Pancreas (tissue), 10 donors: ENCODE data around the gene HOXA13. TPM values are rescaled to one million over a fixed set of nuclear protein-coding genes. Genes with fewer than 3 reads are reported as not detected.

Source experiments
- ATAC-seq, 4 donors: fragments of 200-7000 bp; cut with Tn5 transposase; one replicate each; pipeline versions ENCODE4 v1.8.0 to v1.9.1; 2020; ENCODE audit warnings: mild to moderate bottlenecking in 4 of 4, moderate library complexity in 4 of 4
- DNase-seq, 6 donors: peaks; one replicate each; pipeline ENCODE4 v3.0.0-alpha.2; 2020
- FAIRE-seq: peaks from 2 replicates; lab custom pipeline; 2012; peaks lifted over from hg19 to GRCh38; lab: Jason Lieb, UNC
- H3K27ac ChIP-seq, 4 donors: fragments of 200-600 bp; sonication (generic); 1 replicate in 3 of 4; 2 replicates in 1 of 4; pipeline versions ENCODE4 v1.5.0 to v1.8.0; 2020
- H3K27me3 ChIP-seq, 4 donors: fragments of 200-600 bp; one replicate each; pipeline ENCODE4 v1.8.0; 2021
- H3K36me3 ChIP-seq, 3 donors: fragments of 200-600 bp; sonication (generic) in 1 of 3; one replicate each; pipeline versions ENCODE4 v1.5.0 to v1.8.0; 2020 to 2021
- H3K4me1 ChIP-seq, 3 donors: fragments of 200-600 bp; one replicate each; pipeline ENCODE4 v1.8.0; 2021
- H3K4me3 ChIP-seq, 4 donors: fragments of 200-600 bp; sonication (generic) in 2 of 4; one replicate each; pipeline versions ENCODE4 v1.5.0 to v1.8.0; 2020 to 2021
- H3K9me3 ChIP-seq, 4 donors: fragments of 200-600 bp; one replicate each; pipeline ENCODE4 v1.8.0; 2021
- CTCF ChIP-seq, 4 donors: fragments of 200-600 bp; sonication (generic) in 3 of 4; IDR thresholded peaks; one replicate each; pipeline versions ENCODE4 v1.5.0 to v1.8.0; 2021; ENCODE audit warnings: antibody characterized with exemption in 4 of 4
- WGBS, 2 donors: extraction: QIAGEN DNeasy Blood & Tissue Kit; methylation state at CpG; one replicate each; pipeline ENCODE4 v1.1.7; 2013; 5-methylcytosine and 5-hydroxymethylcytosine counted together
- intact Hi-C, 3 donors: fragments of 100-400 bp; cut with DNase I; formaldehyde crosslinking; loops; one replicate each; pipeline versions ENCODE4 v1.11.1 to v1.14.2; 2022
- polyA plus RNA-seq, 2 donors: library from polyadenylated mRNA; stranded (reverse); fragments of 200-250 nt; gene quantifications; one replicate each; pipeline ENCODE4 v1.2.3, GENCODE V29; 2013
- total RNA-seq, 6 donors: library from RNA; stranded (reverse); fragmentation: NEBNext Ultra II Directional in 4 of 6; extraction: Animal tissue kit (Norgen Biotek cat#: 25700) in 4 of 6; gene quantifications; one replicate each; pipeline versions ENCODE4 v1.2.1 to v1.2.4, GENCODE V29; 2021 to 2023
- donor health status: healthy with polysubstance abuse.
- donor health status: DM: no; HTN: no; CAD: no; lungs with moderate emphysema.
- donor health status: DM: no; HTN: no; CAD: no.
- donor health status: control.
- donor health status: control.
- donor health status: Bipolar disorder and iron deficiency.
- donor health status: DM: yes; HTN: yes; CAD: no.
- donor health status: DM: no; HTN: no; CAD: no.
- donor health status: DM: no; HTN: no; CAD: no.
- donor health status: DM: yes; HTN: yes; CAD: no.

HOXA13 gene
- total RNA-seq (under 1 TPM in 1 of 6 donors, not detected in 5; 0.03 TPM), polyA plus RNA-seq (not detected)

DNA sequence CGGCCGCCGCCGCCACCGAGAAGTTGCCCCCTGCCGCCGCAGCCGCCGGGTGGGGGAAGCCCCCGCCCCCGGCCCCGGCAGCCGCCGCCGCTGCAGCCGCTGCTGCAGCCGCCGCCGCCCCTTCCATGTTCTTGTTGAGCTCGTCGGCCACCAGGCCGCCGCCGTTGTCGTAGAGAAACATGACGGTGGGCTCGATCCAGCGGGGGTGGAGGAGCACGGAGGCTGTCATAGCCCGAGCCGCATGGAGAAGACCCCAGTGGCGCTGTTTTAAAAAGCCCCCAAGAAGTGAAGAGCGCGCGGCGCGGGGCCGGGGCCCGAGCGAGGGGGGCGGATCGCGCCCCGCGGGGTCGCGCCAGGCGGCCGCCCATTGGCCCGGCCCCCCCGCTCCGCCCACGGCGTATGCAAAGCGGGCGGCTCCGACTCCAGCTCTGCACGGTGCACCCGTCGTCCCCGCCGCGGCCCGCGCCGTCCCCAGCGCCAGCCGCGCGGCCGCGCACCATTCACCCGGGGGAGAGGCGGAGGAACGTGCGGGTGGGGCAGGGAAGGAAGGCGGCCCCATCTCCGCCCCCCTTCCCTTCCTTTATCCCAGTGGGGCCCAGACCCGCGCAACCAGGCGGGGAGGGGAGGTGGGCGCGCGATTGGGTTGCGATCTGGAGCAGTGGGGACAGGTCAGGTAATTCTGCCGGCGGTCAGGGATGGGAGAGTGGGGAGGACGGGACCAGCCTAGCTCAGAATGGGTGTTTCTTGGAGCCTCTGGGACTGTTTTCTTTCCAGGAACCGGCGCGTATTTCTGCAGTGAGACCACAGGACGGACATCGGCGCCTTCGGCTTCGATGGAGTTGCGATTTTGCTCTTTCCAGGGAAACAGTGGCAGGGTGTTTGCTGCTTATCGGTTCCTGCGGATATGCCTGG, at the start of gene HOXA13:
HOXA13 (minus strand) TSS at position 243 of the 912 bp plus-strand sequence; CDS start at position 229, 14 bp downstream.
- Histone ChIP-seq H3K27me3 (peaks cover 3 to 83% (median 26%) of the 10 kb centered on the region in 4 donors), H3K9me3 (no peaks in the 10 kb centered on the region), H3K36me3 (no peaks in the 10 kb centered on the region), H3K4me1 (peaks cover 0 to 12% (median 6%) of the 10 kb centered on the region in 3 donors), H3K4me3 (peak within 1 kb of the TSS in 2 of 4 donors; percentile 23 to 35), H3K27ac (no peak within 1 kb of the TSS)
- DNase-seq = peak in 1 of 6 donors; percentile 62
- peak; percentile 36 to 54 (median 48) for ATAC-seq
- FAIRE-seq = no peak
- intact Hi-C loops = loop anchor here in 2 of 3 donors (10.0 kb wide), 2 partner anchors 725 to 825 kb away; no protein-coding TSS in a partner anchor
- WGBS, 2 donors = 5% methylated on average over 59 to 99 of the region's 99 CpGs
- TF ChIP-seq CTCF (IDR thresholded peaks at IDR 0.05) = no peak

- no peaks in the 10 kb centered on the region for H3K36me3 ChIP-seq
- H3K4me3 ChIP-seq = no peak overlapping the region
- no peak for FAIRE-seq
- no peaks in the 10 kb centered on the region for H3K9me3 ChIP-seq
- H3K27me3 ChIP-seq = peaks cover 4 to 83% (median 22%) of the 10 kb centered on the region in 4 donors
- no peak for DNase-seq
- intact Hi-C loops = no loop called here
- no peak overlapping the region for H3K27ac ChIP-seq
- 14 to 18% methylated on average over 23 of the region's 23 CpGs for WGBS, 2 donors
- TF ChIP-seq CTCF (IDR thresholded peaks at IDR 0.05) = no peak
- H3K4me1 ChIP-seq = peaks cover 0 to 23% (median 8%) of the 10 kb centered on the region in 3 donors
- ATAC-seq = no peak
Measured at GRCh38 chr7:27248911-27249723, 49.2 kb upstream of the HOXA13 start.

GRCh38 chr7:27248427-27248806, 48.5 kb upstream of the HOXA13 start:
- no peak overlapping the region for H3K27ac ChIP-seq
- H3K9me3 ChIP-seq = no peaks in the 10 kb centered on the region
- TF ChIP-seq CTCF (IDR thresholded peaks at IDR 0.05) = no peak
- peaks cover 0 to 23% (median 8%) of the 10 kb centered on the region in 3 donors for H3K4me1 ChIP-seq
- no peak overlapping the region for H3K4me3 ChIP-seq
- H3K36me3 ChIP-seq = no peaks in the 10 kb centered on the region
- FAIRE-seq (no peak), ATAC-seq (no peak), DNase-seq (no peak)
- 50 to 53% methylated on average over 3 of the region's 3 CpGs for WGBS, 2 donors
- intact Hi-C loops = no loop called here
- peaks cover 4 to 84% (median 24%) of the 10 kb centered on the region in 4 donors for H3K27me3 ChIP-seq

- Histone ChIP-seq H3K27me3 (peaks cover 4 to 81% (median 24%) of the 10 kb centered on the region in 4 donors), H3K9me3 (no peaks in the 10 kb centered on the region), H3K36me3 (no peaks in the 10 kb centered on the region), H3K27ac (no peak overlapping the region), H3K4me1 (peaks cover 0 to 23% (median 8%) of the 10 kb centered on the region in 3 donors), H3K4me3 (no peak overlapping the region)
- FAIRE-seq (no peak), DNase-seq (no peak), ATAC-seq (no peak)
- no peak for TF ChIP-seq CTCF (IDR thresholded peaks at IDR 0.05)
- intact Hi-C loops = no loop called here
- 36 to 39% methylated on average over 4 of the region's 4 CpGs for WGBS, 2 donors
Measured at GRCh38 chr7:27247452-27248426, 47.8 kb upstream of the HOXA13 start.
